HepG2 (cell line): ENCODE results near the gene UCN. TPM values are rescaled to one million over a fixed set of nuclear protein-coding genes. Genes with fewer than 3 reads are reported as not detected.

Experiments
- ARID2 ChIP-seq: sonication (generic); formaldehyde crosslinking; IDR thresholded peaks from 2 replicates; pipeline ENCODE4 v1.8.1; 2022; ENCODE audit warnings: mild to moderate bottlenecking, missing genetic modification reagents, borderline replicate concordance
- ATF7-NPFF ChIP-seq: sonication (generic); formaldehyde crosslinking; IDR thresholded peaks from 2 replicates; pipeline ENCODE4 v1.8.1; 2023; ENCODE audit warnings: mild to moderate bottlenecking, low read depth, missing genetic modification reagents, moderate library complexity
- DPF2 ChIP-seq: sonication (generic); formaldehyde crosslinking; IDR thresholded peaks from 2 replicates; pipeline ENCODE4 v1.4.0; 2020; ENCODE audit warnings: mild to moderate bottlenecking, low read depth, missing genetic modification reagents, borderline replicate concordance
- DR1 ChIP-seq: sonication (generic); formaldehyde crosslinking; IDR thresholded peaks from 2 replicates; pipeline ENCODE4 v1.8.0; 2021; ENCODE audit warnings: mild to moderate bottlenecking, missing genetic modification reagents, inconsistent platforms
- EHMT2 ChIP-seq: fragments of 200-600 bp; sonication (generic); IDR thresholded peaks from 2 replicates; pipeline ENCODE4 v1.7.0; 2017; ENCODE audit warnings: antibody characterized with exemption, low read depth, low read length, borderline replicate concordance
- HNRNPK ChIP-seq: fragments of 200-400 bp; formaldehyde crosslinking; IDR thresholded peaks from 2 replicates; pipeline ENCODE4 v1.6.1; 2018; ENCODE audit warnings: low read length, low read depth, moderate library complexity, mild to moderate bottlenecking; ENCODE audit not compliant: poor library complexity, severe bottlenecking
- IKZF1 ChIP-seq: fragments of 450-650 bp; IDR thresholded peaks from 2 replicates; pipeline ENCODE4 v1.7.1; 2016
- IRF2 ChIP-seq: IDR thresholded peaks from 2 replicates; pipeline ENCODE4 v1.6.1; 2018; ENCODE audit warnings: missing genetic modification reagents, missing compliant biosample characterization
- JARID2 ChIP-seq: sonication (generic); formaldehyde crosslinking; IDR thresholded peaks from 2 replicates; pipeline ENCODE4 v1.8.1; 2023; ENCODE audit warnings: missing genetic modification reagents, inconsistent platforms; ENCODE audit not compliant: insufficient replicate concordance
- JUND ChIP-seq: sonication (generic); formaldehyde crosslinking; IDR thresholded peaks from 2 replicates; pipeline ENCODE4 v1.8.0; 2022; ENCODE audit warnings: mild to moderate bottlenecking, missing genetic modification reagents
- MYPOP ChIP-seq: sonication (generic); formaldehyde crosslinking; IDR thresholded peaks from 2 replicates; pipeline ENCODE4 v1.8.1; 2023; ENCODE audit warnings: mild to moderate bottlenecking, moderate library complexity, missing genetic modification reagents
- NFE2L1 ChIP-seq: sonication (generic); formaldehyde crosslinking; IDR thresholded peaks from 2 replicates; pipeline ENCODE4 v1.4.0; 2020; ENCODE audit warnings: missing genetic modification reagents, mild to moderate bottlenecking, borderline replicate concordance
- NR2F2 ChIP-seq: IDR thresholded peaks from 2 replicates; pipeline ENCODE4 v1.6.1; 2012; ENCODE audit warnings: low read depth, inconsistent platforms, borderline replicate concordance
- PPARG ChIP-seq: conservative IDR thresholded peaks from 2 replicates; pipeline ENCODE4 v1.6.1; 2016; ENCODE audit warnings: missing biosample characterization, missing genetic modification reagents
- REL ChIP-seq: sonication (generic); formaldehyde crosslinking; conservative IDR thresholded peaks from 2 replicates; pipeline ENCODE4 v1.8.0; 2022; ENCODE audit warnings: mild to moderate bottlenecking, missing genetic modification reagents, moderate library complexity
- SATB2 ChIP-seq: sonication (generic); formaldehyde crosslinking; IDR thresholded peaks from 2 replicates; pipeline ENCODE4 v1.5.0; 2020; ENCODE audit warnings: missing genetic modification reagents
- SMC3 ChIP-seq: IDR thresholded peaks from 2 replicates; pipeline ENCODE4 v1.6.1; 2011; ENCODE audit warnings: low read length, improper control_type of control experiment
- TGIF2 ChIP-seq: IDR thresholded peaks from 2 replicates; pipeline ENCODE4 v1.6.1; 2016; ENCODE audit warnings: control low read depth, missing compliant biosample characterization
- ZNF17 ChIP-seq: sonication (generic); formaldehyde crosslinking; IDR thresholded peaks from 2 replicates; pipeline ENCODE4 v1.5.0; 2020; ENCODE audit warnings: mild to moderate bottlenecking, missing genetic modification reagents
- ZNF333 ChIP-seq: sonication (generic); formaldehyde crosslinking; IDR thresholded peaks from 2 replicates; pipeline ENCODE4 v1.4.0; 2020; ENCODE audit warnings: mild to moderate bottlenecking, missing genetic modification reagents, borderline replicate concordance
- ZNF337 ChIP-seq: sonication (generic); formaldehyde crosslinking; IDR thresholded peaks from 2 replicates; pipeline ENCODE4 v1.5.1; 2020; ENCODE audit warnings: missing genetic modification reagents, low read depth, mild to moderate bottlenecking, borderline replicate concordance
- ZNF367 ChIP-seq: sonication (generic); formaldehyde crosslinking; IDR thresholded peaks from 2 replicates; pipeline ENCODE4 v1.4.0; 2020; ENCODE audit warnings: missing genetic modification reagents, borderline replicate concordance
- ZNF782 ChIP-seq: sonication (generic); formaldehyde crosslinking; IDR thresholded peaks from 2 replicates; pipeline ENCODE4 v1.4.0; 2020; ENCODE audit warnings: missing genetic modification reagents, mild to moderate bottlenecking, borderline replicate concordance
- ZNF792 ChIP-seq: IDR thresholded peaks from 2 replicates; pipeline ENCODE4 v1.6.1; 2016
- ZNF841 ChIP-seq: sonication (generic); formaldehyde crosslinking; IDR thresholded peaks from 2 replicates; pipeline ENCODE4 v1.8.1; 2023; ENCODE audit warnings: missing genetic modification reagents, borderline replicate concordance
- ZNF879 ChIP-seq: sonication (generic); formaldehyde crosslinking; IDR thresholded peaks from 2 replicates; pipeline ENCODE4 v1.8.1; 2023; ENCODE audit warnings: missing genetic modification reagents
- ZSCAN21 ChIP-seq: sonication (generic); formaldehyde crosslinking; IDR thresholded peaks from 2 replicates; pipeline ENCODE4 v1.8.0; 2022; ENCODE audit warnings: mild to moderate bottlenecking, missing genetic modification reagents, moderate library complexity, borderline replicate concordance
- polyA plus RNA-seq, 8 experiments: library from polyadenylated mRNA; depleted of rRNA in 3 of 8; stranded (reverse) in 7 of 8; unstranded in 1 of 8; fragments of >200 nt; fragmentation: Illumina TruSeq in 4 of 8; extraction: Trizol in 4 of 8; gene quantifications; 2 replicates each; pipeline versions ENCODE4 v1.2.1 to v1.2.3, GENCODE V29; 2011 to 2016; ENCODE audit warnings: low read depth in 4 of 8, missing spikeins in 1 of 8, mixed read lengths in 1 of 8; ENCODE audit not compliant: insufficient read depth in 1 of 8
- total RNA-seq, 5 experiments: library from RNA; depleted of rRNA; stranded (reverse); fragments of >200 nt; fragmentation: Illumina TruSeq; extraction: Trizol; gene quantifications; 2 replicates each; pipeline ENCODE4 v1.2.3, GENCODE V29; 2016; ENCODE audit warnings: low read depth in 1 of 5
- TF ChIP-seq, protein P1 (sequence below): sonication (generic); formaldehyde crosslinking; IDR thresholded peaks from 2 replicates; pipeline ENCODE4 v1.4.0; 2020; ENCODE audit warnings: missing genetic modification reagents

The UCN gene
- total and polyA plus RNA-seq, 2 of the 13 experiments (the other 11 are each of a cell fraction or from before 2014, with no cell fraction given) = 1.2 to 2.3 TPM

- no peak for TF ChIP-seq PPARG
- peak; percentile 27; the same call in 1 of the 2 replicates for TF ChIP-seq NFE2L1 (CRISPR knock-in tag)
- TF ChIP-seq TGIF2 (CRISPR knock-in tag) = peak; percentile 69
- peak; percentile 25; the same call in 1 of the 2 replicates for TF ChIP-seq ZNF337 (CRISPR knock-in tag)
- TF ChIP-seq ARID2 = peak; percentile 99
- peak; percentile 93 for TF ChIP-seq DR1
- TF ChIP-seq SMC3 = no peak
- 0 out of 2 replicates have a peak, but pooled peaks have one; percentile 45 for TF ChIP-seq ZNF333 (CRISPR knock-in tag)
- no peak for TF ChIP-seq SATB2 (CRISPR knock-in tag)
- TF ChIP-seq EHMT2 = no peak
- TF ChIP-seq, protein P1, sequence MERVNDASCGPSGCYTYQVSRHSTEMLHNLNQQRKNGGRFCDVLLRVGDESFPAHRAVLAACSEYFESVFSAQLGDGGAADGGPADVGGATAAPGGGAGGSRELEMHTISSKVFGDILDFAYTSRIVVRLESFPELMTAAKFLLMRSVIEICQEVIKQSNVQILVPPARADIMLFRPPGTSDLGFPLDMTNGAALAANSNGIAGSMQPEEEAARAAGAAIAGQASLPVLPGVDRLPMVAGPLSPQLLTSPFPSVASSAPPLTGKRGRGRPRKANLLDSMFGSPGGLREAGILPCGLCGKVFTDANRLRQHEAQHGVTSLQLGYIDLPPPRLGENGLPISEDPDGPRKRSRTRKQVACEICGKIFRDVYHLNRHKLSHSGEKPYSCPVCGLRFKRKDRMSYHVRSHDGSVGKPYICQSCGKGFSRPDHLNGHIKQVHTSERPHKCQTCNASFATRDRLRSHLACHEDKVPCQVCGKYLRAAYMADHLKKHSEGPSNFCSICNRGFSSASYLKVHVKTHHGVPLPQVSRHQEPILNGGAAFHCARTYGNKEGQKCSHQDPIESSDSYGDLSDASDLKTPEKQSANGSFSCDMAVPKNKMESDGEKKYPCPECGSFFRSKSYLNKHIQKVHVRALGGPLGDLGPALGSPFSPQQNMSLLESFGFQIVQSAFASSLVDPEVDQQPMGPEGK (CRISPR knock-in tag) = peak; percentile 57; the same call in 1 of the 2 replicates
- TF ChIP-seq JARID2 (CRISPR knock-in tag) = no peak
- TF ChIP-seq ZNF17 (CRISPR knock-in tag) = no peak
- no peak for TF ChIP-seq IKZF1
- no peak for TF ChIP-seq ZNF879
- TF ChIP-seq ATF7-NPFF (CRISPR knock-in tag) = peak; percentile 79; the same call in 1 of the 2 replicates
- TF ChIP-seq ZNF782 (CRISPR knock-in tag) = peak; percentile 56; the same call in 1 of the 2 replicates
- TF ChIP-seq ZNF367 (CRISPR knock-in tag) = peak; percentile 50; the same call in 1 of the 2 replicates
- TF ChIP-seq DPF2 (CRISPR knock-in tag) = no peak
- TF ChIP-seq NR2F2 = peak; percentile 57; the same call in 1 of the 2 replicates
- peak; percentile 97 for TF ChIP-seq ZSCAN21 (CRISPR knock-in tag)
- TF ChIP-seq HNRNPK = no peak
- TF ChIP-seq IRF2 = peak; percentile 74
- no peak for TF ChIP-seq REL (CRISPR knock-in tag)
- peak; percentile 74; the same call in 1 of the 2 replicates for TF ChIP-seq ZNF792 (CRISPR knock-in tag)
- no peak for TF ChIP-seq ZNF841
- no peak; the same call in 1 of the 2 replicates for TF ChIP-seq JUND (CRISPR knock-in tag)
- no peak for TF ChIP-seq MYPOP (CRISPR knock-in tag)
These were observed 14.7 kb upstream of the UCN start, which contains the start of gene MPV17 (continued) for GRCh38 chr2:27322766-27323595.
